ENCODE results near the gene KCNC1. TPM values are rescaled to one million over a fixed set of nuclear protein-coding genes. Genes with fewer than 3 reads are reported as not detected.

Gene KCNC1
- polyA plus RNA-seq, 4 donors, result 0.60 to 1.6 (median 0.94) TPM

DNA sequence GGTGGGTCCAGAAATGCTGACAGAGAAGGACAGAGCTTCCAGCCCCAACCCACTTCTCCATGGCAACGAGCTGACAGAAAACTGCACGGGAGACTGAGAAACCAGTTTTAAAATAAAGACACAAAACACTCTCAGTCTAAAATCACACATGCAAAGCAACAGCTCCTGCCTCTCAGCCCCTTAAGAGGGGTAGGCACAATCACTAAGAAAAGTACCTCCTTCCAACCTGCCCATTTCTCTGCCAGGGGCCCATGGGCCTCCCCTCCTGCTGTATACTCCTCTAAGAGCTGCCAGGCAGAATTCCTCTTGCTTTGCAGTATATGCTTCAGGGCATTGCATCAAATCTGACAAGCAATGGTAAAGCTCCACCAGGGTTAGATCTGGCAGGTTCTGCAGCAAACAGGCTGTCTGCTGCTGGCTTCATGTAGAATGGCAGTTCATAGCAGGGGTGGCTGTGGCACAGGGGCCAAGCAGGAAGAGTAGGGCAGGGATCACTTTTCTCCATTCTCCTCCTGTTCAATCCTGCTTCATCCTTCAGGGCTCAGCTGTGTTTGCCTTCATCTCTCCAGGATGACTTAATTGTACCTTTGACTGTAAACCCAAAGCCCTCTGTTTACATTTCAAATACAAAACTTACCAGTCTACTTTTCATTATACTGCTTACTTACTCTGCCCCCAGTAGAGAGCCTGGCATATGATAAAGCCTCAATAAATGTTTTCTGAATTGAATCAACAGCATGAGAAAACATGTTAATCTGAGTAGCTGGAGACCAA, 77.7 kb downstream of the KCNC1 start:
- no peak for DNase-seq (ENCODE audit: low read depth in 4 of 4, low spot score in 3 of 4)

DNA sequence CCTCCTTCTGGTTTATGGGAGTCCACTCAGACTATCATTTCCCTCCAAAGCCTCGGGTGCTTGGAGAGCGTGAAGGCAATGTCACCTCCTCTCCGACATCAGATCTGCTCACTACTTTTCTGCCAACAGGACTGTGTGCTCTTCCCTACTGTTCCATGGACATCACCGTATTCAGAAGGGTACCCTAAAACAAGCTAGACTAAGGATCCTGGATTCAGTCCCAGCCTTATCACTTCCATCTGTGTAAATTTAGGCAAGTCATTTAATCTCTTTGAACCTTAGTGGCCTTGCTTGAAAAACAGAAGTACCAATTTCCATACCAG, 78.2 kb downstream of the KCNC1 start:
- no peak for DNase-seq (ENCODE audit: low read depth in 4 of 4, low spot score in 3 of 4)

- DNase-seq (ENCODE audit: low read depth in 4 of 4, low spot score in 3 of 4), result no peak
Observed at GRCh38 chr11:17813391-17814059, 78.9 kb downstream of the KCNC1 start.

DNA sequence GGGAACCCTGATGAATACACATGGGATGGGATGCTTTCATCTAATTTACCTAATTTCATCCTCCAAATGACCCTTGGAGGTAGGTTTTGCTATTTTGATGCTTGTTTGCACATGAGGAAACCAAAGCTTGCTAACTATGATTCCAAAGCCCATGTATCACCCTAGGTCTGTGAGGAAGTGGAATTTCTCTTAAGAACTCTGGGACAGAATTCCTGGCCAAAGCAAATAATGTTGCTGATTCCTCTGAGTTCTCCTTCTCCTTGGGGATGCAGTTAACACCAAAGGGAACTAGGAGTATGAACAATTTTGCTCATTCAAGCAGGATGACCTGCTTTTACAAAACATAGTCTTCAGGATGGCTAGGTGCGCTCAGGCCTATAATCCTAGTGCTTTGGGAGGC, 80.0 kb downstream of the KCNC1 start:
- DNase-seq (ENCODE audit: low read depth in 4 of 4, low spot score in 3 of 4), result no peak

GRCh38 chr11:17816232-17816931, 81.8 kb downstream of the KCNC1 start:
- DNase-seq (ENCODE audit: low read depth in 4 of 4, low spot score in 3 of 4), result no peak

- no peak for DNase-seq (ENCODE audit: low read depth in 4 of 4, low spot score in 3 of 4)
Observed at GRCh38 chr11:17821648-17822400, 87.2 kb downstream of the KCNC1 start.

- no peak for DNase-seq (ENCODE audit: low read depth in 4 of 4, low spot score in 3 of 4)
Observed at GRCh38 chr11:17822401-17822781, 87.8 kb downstream of the KCNC1 start.

DNA sequence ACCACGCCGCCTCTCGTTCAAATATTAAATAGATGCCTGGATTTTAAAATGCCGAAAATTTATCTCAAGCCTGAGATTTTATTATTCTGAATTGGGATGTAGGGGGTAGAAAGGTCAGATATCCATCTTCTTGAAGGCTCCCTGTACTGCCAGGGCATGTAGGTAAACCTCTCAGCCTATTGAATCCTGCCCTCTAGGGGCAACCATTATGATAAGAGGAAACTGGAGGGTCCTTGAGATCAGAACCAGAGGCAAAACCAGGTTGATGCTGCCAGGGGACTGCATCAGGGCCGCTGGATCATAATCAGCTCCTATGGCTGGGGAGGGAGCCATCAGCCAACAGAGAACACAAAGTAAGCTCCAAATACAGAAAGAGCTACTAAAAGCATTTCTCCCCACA, 92.4 kb downstream of the KCNC1 start:
- DNase-seq (ENCODE audit: low read depth in 4 of 4, low spot score in 3 of 4), result no peak

DNA sequence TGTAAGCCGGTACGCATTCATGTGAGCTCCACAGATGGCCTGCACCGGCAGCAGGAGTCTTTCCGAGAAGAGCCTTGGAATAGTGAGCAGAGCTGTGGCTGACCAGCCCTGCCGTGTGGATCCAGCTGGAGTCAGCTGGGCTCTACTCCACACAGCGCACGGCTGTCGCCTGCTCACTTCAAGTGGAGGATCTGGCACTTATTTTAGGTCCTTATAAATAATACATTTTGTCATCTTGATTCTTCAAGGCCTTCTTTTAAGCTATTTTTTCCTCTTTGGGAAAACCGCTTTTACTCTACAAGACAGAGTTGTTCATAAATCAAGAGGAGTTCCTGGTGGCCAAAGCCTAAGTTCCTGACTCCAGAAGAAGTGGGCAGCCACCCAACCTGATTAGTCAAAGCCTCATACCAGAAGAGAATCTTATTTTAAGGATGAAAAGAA, 93.8 kb downstream of the KCNC1 start:
- DNase-seq (ENCODE audit: low read depth in 4 of 4, low spot score in 3 of 4), result peak; percentile 46 to 71 (median 56)

DNA sequence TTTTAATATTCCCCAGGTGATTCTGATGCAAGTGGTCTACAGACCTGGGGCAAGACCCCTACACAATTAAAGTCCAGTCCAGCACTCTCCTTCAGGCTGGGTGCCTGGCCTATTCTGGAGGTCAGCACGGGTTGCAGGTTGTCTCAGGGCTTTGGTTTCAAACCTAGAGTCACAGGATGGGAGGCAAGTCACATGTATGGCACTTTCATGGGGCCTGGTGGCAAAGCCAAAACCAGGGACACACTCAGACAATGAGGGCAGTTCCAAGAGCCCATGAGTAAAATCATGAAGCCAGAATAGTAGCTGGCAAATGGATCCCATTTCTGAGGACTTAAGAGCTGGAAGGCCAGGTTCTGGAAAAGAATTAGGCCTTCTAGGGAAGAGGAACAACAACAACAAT, 96.6 kb downstream of the KCNC1 start:
- no peak for DNase-seq (ENCODE audit: low read depth in 4 of 4, low spot score in 3 of 4)

DNA sequence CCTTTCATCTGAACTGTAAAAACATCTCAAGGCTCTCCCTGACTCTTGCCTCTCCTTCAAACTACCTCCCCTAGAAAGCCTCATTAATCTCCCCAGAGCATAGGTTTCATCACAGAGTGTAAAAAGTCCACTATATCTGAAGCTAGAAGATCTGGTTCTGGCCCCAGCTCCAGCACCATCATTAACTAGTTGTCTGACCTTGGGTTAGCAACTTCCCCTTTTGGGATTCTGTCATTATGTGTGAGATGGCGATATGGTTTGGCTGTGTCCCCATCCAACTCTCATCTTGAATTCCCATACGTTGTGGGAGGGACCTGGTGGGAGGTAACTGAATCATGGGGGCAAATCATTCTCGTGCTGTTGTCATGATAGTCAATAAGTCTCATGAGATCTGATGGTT, 97.3 kb downstream of the KCNC1 start:
- DNase-seq (ENCODE audit: low read depth in 4 of 4, low spot score in 3 of 4), result no peak

Other genes starting within 250 kb of the KCNC1 start
- 10 to 100 TPM in 3 of 4 donors, 1 to 10 TPM in 1; 1.7 to 71.2 (median 53.8) TPM for gene USH1C, start 190.4 kb upstream of the KCNC1 start, polyA plus RNA-seq (ENCODE audit: insufficient read length in 4 of 4)
- gene OTOG, start 187.5 kb upstream of the KCNC1 start, polyA plus RNA-seq (ENCODE audit: insufficient read length in 4 of 4), result under 1 TPM; 0.22 to 0.75 (median 0.29) TPM
- not detected for gene MYOD1, start 15.2 kb upstream of the KCNC1 start, polyA plus RNA-seq (ENCODE audit: insufficient read length in 4 of 4)

Measured in left renal pelvis (tissue), 4 donors.